AG09309 (cell line): Measurements from ENCODE around the gene RPL3.

Source experiments
- DNase-seq: peaks from one replicate; pipeline ENCODE4 v3.0.0-alpha.2; 2010; ENCODE audit warnings: low read depth
- H3K4me3 ChIP-seq: 2 replicates; pipeline ENCODE4 v1.5.1; 2011; ENCODE audit warnings: mild to moderate bottlenecking, low read depth, low read length, moderate library complexity; ENCODE audit not compliant: control insufficient read depth
- CTCF ChIP-seq: IDR thresholded peaks from 2 replicates; pipeline ENCODE4 v1.5.1; 2011; ENCODE audit warnings: mild to moderate bottlenecking, low read depth, low read length, inconsistent platforms; ENCODE audit not compliant: insufficient read depth, control insufficient read depth; ENCODE audit errors: missing control alignments

The RPL3 gene

DNA sequence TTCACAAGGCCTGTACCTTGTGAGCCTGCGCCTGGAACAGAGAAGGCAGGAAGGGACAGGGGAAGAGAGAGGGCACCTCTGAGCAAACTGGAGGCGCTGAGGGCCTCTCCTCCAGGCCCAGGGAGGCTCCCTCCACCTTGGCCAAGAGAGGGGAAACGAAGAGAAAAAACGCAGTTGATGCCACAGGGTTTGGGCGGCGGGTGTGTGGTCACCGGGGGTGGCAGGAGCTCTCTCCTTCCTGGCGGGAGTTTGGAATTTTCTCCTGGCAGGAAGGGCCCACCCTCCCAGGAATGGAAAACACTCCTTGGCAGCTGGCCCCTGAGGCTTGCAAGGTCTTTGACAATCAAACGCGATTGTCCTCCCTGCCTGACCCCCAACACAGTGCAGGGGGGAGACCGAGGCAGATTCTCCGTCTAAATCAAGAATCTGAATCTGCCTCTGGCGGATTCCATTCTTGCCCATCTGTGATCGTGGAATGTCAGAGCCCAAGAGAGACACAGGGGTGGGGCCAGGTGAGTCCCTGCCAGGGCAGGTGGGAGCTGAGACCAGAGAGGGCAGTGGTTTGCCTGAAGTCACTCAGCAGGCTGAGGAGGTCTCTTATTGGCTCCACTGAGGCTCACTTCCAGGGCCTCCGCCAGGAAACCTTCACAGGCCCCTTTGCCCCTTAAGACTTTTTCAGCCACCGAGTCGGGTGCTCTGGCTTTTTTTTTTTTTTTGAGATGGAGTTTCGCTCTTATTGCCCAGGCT, 21.0 kb downstream of the RPL3 start:
- no peak overlapping the region for H3K4me3 ChIP-seq
- no peak for TF ChIP-seq CTCF
- no peak for DNase-seq

GRCh38 chr22:39297490-39298240, 21.8 kb downstream of the RPL3 start:
- no peak for DNase-seq
- TF ChIP-seq CTCF = no peak
- no peak overlapping the region for H3K4me3 ChIP-seq

- DNase-seq = no peak
- TF ChIP-seq CTCF = no peak
- no peak overlapping the region for H3K4me3 ChIP-seq
Observed at GRCh38 chr22:39296981-39297489, 22.4 kb downstream of the RPL3 start.

DNA sequence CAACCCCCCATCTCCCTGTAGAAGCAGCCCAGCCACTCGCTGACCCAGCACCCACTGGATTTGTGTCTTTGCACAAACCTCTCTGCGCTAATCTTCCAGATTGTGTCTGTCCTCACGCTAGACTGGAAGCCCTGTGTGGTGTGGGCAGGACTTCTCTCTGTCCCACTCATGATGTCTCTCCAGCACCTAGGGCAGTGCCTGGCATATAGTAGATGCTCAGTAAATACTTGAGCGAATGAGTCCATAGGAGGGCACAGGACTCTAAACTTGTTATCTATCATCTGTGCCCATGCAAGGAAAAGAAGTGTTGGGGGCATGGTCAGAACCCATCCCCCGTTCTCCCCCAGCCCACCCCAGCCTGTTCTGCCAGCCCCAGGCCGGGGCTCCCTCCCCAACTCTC, 22.9 kb downstream of the RPL3 start:
- no peak for TF ChIP-seq CTCF
- DNase-seq = no peak
- no peak overlapping the region for H3K4me3 ChIP-seq

DNA sequence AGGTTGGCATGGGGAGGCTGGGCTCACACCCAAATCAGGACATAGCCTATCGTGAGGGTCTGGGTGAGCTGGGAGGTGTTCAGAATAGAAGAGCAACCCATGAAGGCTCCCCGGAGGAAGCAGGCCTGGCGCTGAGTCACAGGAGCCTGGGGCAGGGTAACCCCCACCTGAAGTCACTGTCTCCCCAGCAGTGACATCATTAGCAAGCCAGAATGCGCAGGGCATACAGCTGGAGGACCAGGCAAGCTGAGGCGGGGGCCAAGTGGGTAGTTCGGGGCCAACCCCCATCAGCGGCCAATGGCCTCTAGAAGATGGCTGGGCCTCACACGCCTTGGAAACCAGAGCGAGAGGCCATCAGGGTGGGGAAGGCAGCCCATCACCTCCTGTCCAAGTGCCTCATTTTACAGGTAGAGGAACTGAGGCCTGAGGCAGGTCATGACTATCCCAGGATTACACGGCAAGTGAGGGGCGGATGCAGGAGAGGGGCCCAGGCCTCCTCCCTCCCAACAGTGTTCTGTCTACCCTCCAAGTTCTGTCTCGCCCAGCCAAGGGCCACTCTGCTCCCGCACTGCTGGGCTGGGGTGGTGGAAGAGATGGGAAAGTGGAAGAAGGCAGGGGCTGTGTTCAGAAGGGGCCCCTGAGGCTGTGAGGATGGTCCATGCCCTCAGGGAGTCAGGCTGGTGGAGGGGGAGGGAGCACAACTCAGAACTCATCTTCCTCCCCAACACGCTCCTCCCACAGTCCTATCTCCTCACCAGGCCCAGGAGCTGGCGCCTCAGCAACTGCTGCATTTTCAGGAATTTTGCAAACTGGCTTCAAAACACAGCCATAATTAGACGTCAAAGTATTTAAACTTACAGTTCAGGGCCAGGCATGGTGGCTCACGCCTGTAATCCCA, 24.6 kb downstream of the RPL3 start:
- no peak overlapping the region for H3K4me3 ChIP-seq
- no peak for TF ChIP-seq CTCF
- no peak for DNase-seq

GRCh38 chr22:39293766-39294368, 25.6 kb downstream of the RPL3 start:
- no peak overlapping the region for H3K4me3 ChIP-seq
- no peak for DNase-seq
- TF ChIP-seq CTCF = no peak
